HepG2 (cell line): ENCODE results near the gene MRPL58. TPM values are rescaled to one million over a fixed set of nuclear protein-coding genes. Genes with fewer than 3 reads are reported as not detected.
A peak's percentile ranks its signal among the peaks of the same experiment; 100 is the strongest.

Experiments
- AGO2 ChIP-seq: fragments of 200-400 bp; formaldehyde crosslinking; optimal IDR thresholded peaks from 2 replicates; pipeline ENCODE3; 2017; ENCODE audit warnings: mild to moderate bottlenecking, low read depth, low read length, moderate library complexity
- ARNT2 ChIP-seq: sonication (generic); formaldehyde crosslinking; IDR thresholded peaks from 2 replicates; pipeline ENCODE4 v1.8.0; 2022; ENCODE audit warnings: mild to moderate bottlenecking, low read depth, missing genetic modification reagents, moderate library complexity
- ATF6 ChIP-seq: sonication (generic); formaldehyde crosslinking; conservative IDR thresholded peaks from 2 replicates; pipeline ENCODE4 v1.4.0; 2020; ENCODE audit warnings: missing genetic modification reagents
- ERF ChIP-seq: IDR thresholded peaks from 2 replicates; pipeline ENCODE4 v1.6.1; 2018; ENCODE audit warnings: missing biosample characterization, missing genetic modification reagents
- HMG20B ChIP-seq: conservative IDR thresholded peaks from 2 replicates; pipeline ENCODE4 v1.6.1; 2016; ENCODE audit warnings: missing genetic modification reagents, missing compliant biosample characterization
- JUND ChIP-seq: sonication (generic); formaldehyde crosslinking; IDR thresholded peaks from 2 replicates; pipeline ENCODE4 v1.8.0; 2022; ENCODE audit warnings: mild to moderate bottlenecking, missing genetic modification reagents
- LCORL ChIP-seq, 2 experiments: fragments of 450-650 bp in 1 of 2; sonication (generic) in 1 of 2; formaldehyde crosslinking in 1 of 2; IDR thresholded peaks; 2 replicates each; pipeline versions ENCODE4 v1.5.0 to v1.6.1; 2017 to 2020; ENCODE audit warnings: antibody characterized with exemption in 1 of 2, missing genetic modification reagents in 1 of 2
- MTF2 ChIP-seq: sonication (generic); formaldehyde crosslinking; IDR thresholded peaks from 2 replicates; pipeline ENCODE4 v1.5.0; 2020; ENCODE audit warnings: missing genetic modification reagents, borderline replicate concordance
- NFE2 ChIP-seq: sonication (generic); formaldehyde crosslinking; IDR thresholded peaks from 2 replicates; pipeline ENCODE4 v1.4.0; 2020; ENCODE audit warnings: missing genetic modification reagents
- NFKB2 ChIP-seq: sonication (generic); formaldehyde crosslinking; IDR thresholded peaks from 2 replicates; pipeline ENCODE4 v1.4.0; 2020; ENCODE audit warnings: missing genetic modification reagents, borderline replicate concordance
- PATZ1 ChIP-seq: sonication (generic); formaldehyde crosslinking; IDR thresholded peaks from 2 replicates; pipeline ENCODE4 v1.4.0; 2020; ENCODE audit warnings: missing genetic modification reagents
- PHF8 ChIP-seq: sonication (generic); formaldehyde crosslinking; IDR thresholded peaks from 2 replicates; pipeline ENCODE4 v1.5.0; 2020; ENCODE audit warnings: missing genetic modification reagents
- SRSF4 ChIP-seq: fragments of 200-400 bp; formaldehyde crosslinking; IDR thresholded peaks from one replicate; pipeline ENCODE4 v1.6.1; 2018; ENCODE audit warnings: mild to moderate bottlenecking, low read depth, low read length, moderate library complexity; ENCODE audit not compliant: poor library complexity, severe bottlenecking
- TOPORS ChIP-seq: sonication (generic); formaldehyde crosslinking; IDR thresholded peaks from 2 replicates; pipeline ENCODE4 v1.8.0; 2023; ENCODE audit warnings: mild to moderate bottlenecking, missing genetic modification reagents
- ZBTB8A ChIP-seq: sonication (generic); formaldehyde crosslinking; IDR thresholded peaks from 2 replicates; pipeline ENCODE4 v1.4.0; 2020; ENCODE audit warnings: mild to moderate bottlenecking, low read depth, missing genetic modification reagents, borderline replicate concordance
- ZMYM4 ChIP-seq: sonication (generic); formaldehyde crosslinking; IDR thresholded peaks from 2 replicates; pipeline ENCODE4 v1.8.1; 2023; ENCODE audit warnings: mild to moderate bottlenecking, missing genetic modification reagents
- ZNF30 ChIP-seq: sonication (generic); formaldehyde crosslinking; IDR thresholded peaks from 2 replicates; pipeline ENCODE4 v1.5.0; 2020; ENCODE audit warnings: mild to moderate bottlenecking, missing genetic modification reagents
- ZNF326 ChIP-seq: sonication (generic); formaldehyde crosslinking; IDR thresholded peaks from 2 replicates; pipeline ENCODE4 v1.4.0; 2020; ENCODE audit warnings: missing genetic modification reagents, borderline replicate concordance
- ZNF503 ChIP-seq: sonication (generic); formaldehyde crosslinking; IDR thresholded peaks from 2 replicates; pipeline ENCODE4 v1.4.0; 2020; ENCODE audit warnings: missing genetic modification reagents
- ZNF780A ChIP-seq: sonication (generic); formaldehyde crosslinking; IDR thresholded peaks from 2 replicates; pipeline ENCODE4 v1.8.0; 2022; ENCODE audit warnings: mild to moderate bottlenecking, missing genetic modification reagents, moderate library complexity
- ZNF800 ChIP-seq: sonication (generic); formaldehyde crosslinking; IDR thresholded peaks from 2 replicates; pipeline ENCODE4 v1.4.0; 2020; ENCODE audit warnings: missing genetic modification reagents
- polyA plus RNA-seq, 8 experiments: library from polyadenylated mRNA; depleted of rRNA in 3 of 8; stranded (reverse) in 7 of 8; unstranded in 1 of 8; fragments of >200 nt; fragmentation: Illumina TruSeq in 4 of 8; extraction: Trizol in 4 of 8; gene quantifications; 2 replicates each; pipeline versions ENCODE4 v1.2.1 to v1.2.3, GENCODE V29; 2011 to 2016; ENCODE audit warnings: low read depth in 4 of 8, missing spikeins in 1 of 8, mixed read lengths in 1 of 8; ENCODE audit not compliant: insufficient read depth in 1 of 8
- total RNA-seq, 5 experiments: library from RNA; depleted of rRNA; stranded (reverse); fragments of >200 nt; fragmentation: Illumina TruSeq; extraction: Trizol; gene quantifications; 2 replicates each; pipeline ENCODE4 v1.2.3, GENCODE V29; 2016; ENCODE audit warnings: low read depth in 1 of 5

The MRPL58 gene
- total and polyA plus RNA-seq, 2 of the 13 experiments (the other 11 are each of a cell fraction or from before 2014, with no cell fraction given): 44.9 to 68.9 TPM

GRCh38 chr17:75046407-75047289 lies 34.2 kb downstream of the MRPL58 start, which contains the start of the genes ATP5PD and KCTD2 (continued):
- TF ChIP-seq ZNF503 (0 out of 2 replicates have a peak, but pooled peaks have one; percentile 39), ZNF30 (CRISPR knock-in tag) (0 out of 2 replicates have a peak, but pooled peaks have one; percentile 66), AGO2 (peak; percentile 96), ZMYM4 (CRISPR knock-in tag) (peak; percentile 73), ZNF326 (CRISPR knock-in tag) (no peak), ARNT2 (CRISPR knock-in tag) (peak; percentile 96), ZNF800 (CRISPR knock-in tag) (0 out of 2 replicates have a peak, but pooled peaks have one; percentile 82), NFE2 (CRISPR knock-in tag) (no peak), ERF (CRISPR knock-in tag) (peak; percentile 86), ATF6 (no peak), LCORL (IDR thresholded peaks at IDR 0.05) (no peak), LCORL (CRISPR knock-in tag; IDR thresholded peaks at IDR 0.05) (peak; percentile 89; the same call in 1 of the 2 replicates), JUND (peak; percentile 72; the same call in 1 of the 2 replicates), ZBTB8A (CRISPR knock-in tag) (no peak), PATZ1 (peak; percentile 99), MTF2 (peak; percentile 80; the same call in 1 of the 2 replicates), SRSF4 (no peak), HMG20B (CRISPR knock-in tag) (no peak), ZNF780A (CRISPR knock-in tag) (no peak), PHF8 (CRISPR knock-in tag) (peak; percentile 96), NFKB2 (CRISPR knock-in tag) (peak; percentile 83; the same call in 1 of the 2 replicates), TOPORS (CRISPR knock-in tag) (peak; percentile 52; the same call in 1 of the 2 replicates)
